HCT116 (cell line): ENCODE results near the gene MAMSTR.

Source experiments
- CTCF ChIP-seq, 3 experiments: fragments of 200-600 bp in 1 of 3; sonication (generic) in 1 of 3; IDR thresholded peaks in 2 of 3; conservative IDR thresholded peaks in 1 of 3; 2 replicates each; pipeline ENCODE4 v1.5.1; 2012 to 2017; ENCODE audit warnings: low read depth in 2 of 3, low read length in 2 of 3, antibody characterized with exemption in 1 of 3, borderline replicate concordance in 1 of 3, control low read depth in 1 of 3, mild to moderate bottlenecking in 1 of 3, mixed read lengths in 1 of 3, mixed run types in 1 of 3, moderate library complexity in 1 of 3; ENCODE audit not compliant: insufficient read depth in 1 of 3
- EGR1 ChIP-seq: IDR thresholded peaks from 2 replicates; pipeline ENCODE4 v1.6.1; 2012; ENCODE audit warnings: low read depth
- EZH2 ChIP-seq: fragments of 200-600 bp; sonication (generic); IDR thresholded peaks from 2 replicates; pipeline ENCODE4 v1.6.1; 2017; ENCODE audit warnings: antibody characterized with exemption, mixed run types
- JUND ChIP-seq: IDR thresholded peaks from 2 replicates; pipeline ENCODE4 v1.6.1; 2012
- POLR2A ChIP-seq: IDR thresholded peaks from 2 replicates; pipeline ENCODE4 v1.7.0; 2011; ENCODE audit warnings: borderline replicate concordance; ENCODE audit not compliant: insufficient read depth, insufficient read length; ENCODE audit errors: extremely low read depth
- REST ChIP-seq: IDR thresholded peaks from 2 replicates; pipeline ENCODE4 v1.6.1; 2012; ENCODE audit warnings: low read depth

GRCh38 chr19:48750351-48750750, 30.8 kb upstream of the MAMSTR start:
- no peak for TF ChIP-seq CTCF (IDR thresholded peaks at IDR 0.05 in 2 of 3, conservative IDR thresholded peaks at IDR 0.05 in 1 of 3; ENCODE audit: borderline replicate concordance in 1 of 3, insufficient read depth in 1 of 3, low read depth in 2 of 3, low read length in 2 of 3)
- TF ChIP-seq JUND: no peak
- TF ChIP-seq POLR2A: no peak
- TF ChIP-seq REST: no peak
- no peak for TF ChIP-seq EGR1
- TF ChIP-seq EZH2: no peak
